Endodermal cell (in vitro differentiated cells): Measurements from ENCODE around the gene GLRA1. TPM values are rescaled to one million over a fixed set of nuclear protein-coding genes. Genes with fewer than 3 reads are reported as not detected.

ENCODE experiments used
- DNase-seq: peaks from one replicate; pipeline ENCODE4 v3.0.0-alpha.2; 2017
- H3K27ac ChIP-seq: 2 replicates; pipeline ENCODE4 v1.5.1; 2013; ENCODE audit warnings: mild to moderate bottlenecking, low read depth, low read length, moderate library complexity
- H3K27me3 ChIP-seq: 2 replicates; pipeline ENCODE4 v1.6.1; 2013; ENCODE audit warnings: mild to moderate bottlenecking, low read length, moderate library complexity; ENCODE audit not compliant: insufficient read depth, control insufficient read depth, poor library complexity, severe bottlenecking
- H3K36me3 ChIP-seq: 2 replicates; pipeline ENCODE4 v1.7.0; 2013; ENCODE audit warnings: mild to moderate bottlenecking, low read length, moderate library complexity; ENCODE audit not compliant: control insufficient read depth, insufficient read depth
- H3K4me1 ChIP-seq: one replicate; pipeline ENCODE4 v1.7.0; 2013; ENCODE audit warnings: low read length; ENCODE audit not compliant: control insufficient read depth, insufficient read depth
- H3K4me3 ChIP-seq: 2 replicates; pipeline ENCODE4 v1.5.1; 2013; ENCODE audit warnings: mild to moderate bottlenecking, low read length, moderate library complexity
- H3K9ac ChIP-seq: 2 replicates; pipeline ENCODE4 v1.6.1; 2013; ENCODE audit warnings: mild to moderate bottlenecking, low read length, moderate library complexity; ENCODE audit not compliant: poor library complexity, severe bottlenecking; ENCODE audit errors: extremely low read depth
- H3K9me3 ChIP-seq: 2 replicates; pipeline ENCODE4 v1.6.1; 2013; ENCODE audit warnings: mild to moderate bottlenecking, low read length, moderate library complexity; ENCODE audit not compliant: control insufficient read depth
- H3K27ac Mint-ChIP-seq: 2 replicates; pipeline ENCODE4 v1.8.0; 2020; ENCODE audit warnings: mixed read lengths
- H3K27me3 Mint-ChIP-seq: 2 replicates; pipeline ENCODE4 v1.8.0; 2021; ENCODE audit warnings: mild to moderate bottlenecking, mixed read lengths; ENCODE audit not compliant: insufficient read depth
- H3K36me3 Mint-ChIP-seq: 2 replicates; pipeline ENCODE4 v1.8.0; 2020; ENCODE audit warnings: low read depth, mixed read lengths
- H3K4me1 Mint-ChIP-seq: 2 replicates; pipeline ENCODE4 v1.8.0; 2020; ENCODE audit warnings: mixed read lengths
- H3K4me3 Mint-ChIP-seq: 2 replicates; pipeline ENCODE4 v1.8.0; 2020; ENCODE audit warnings: mild to moderate bottlenecking, moderate library complexity, mixed read lengths
- H3K9me3 Mint-ChIP-seq: 2 replicates; pipeline ENCODE4 v1.8.0; 2020; ENCODE audit warnings: mild to moderate bottlenecking, mixed read lengths
- WGBS, 2 experiments: methylation state at CpG; one replicate each; pipeline versions ENCODE4 v1.1.5 to v1.1.7; 2013; ENCODE audit warnings: missing lambda C conversion rate in 2 of 2, mixed read lengths in 1 of 2; ENCODE audit not compliant: insufficient coverage in 1 of 2, insufficient read length in 1 of 2; 5-methylcytosine and 5-hydroxymethylcytosine counted together
- total RNA-seq, 2 donors: library from RNA; stranded (reverse); fragmentation: NEBNext Ultra II Directional in 1 of 2; extraction: Animal tissue kit (Norgen Biotek cat#: 25700) in 1 of 2; gene quantifications; 2 replicates in 1 of 2; 3 replicates in 1 of 2; pipeline ENCODE4 v1.2.1, GENCODE V29; 2021
- TF ChIP-seq, protein P1 (sequence below): fragments of 200-600 bp; sonication (generic); conservative IDR thresholded peaks from 2 replicates; pipeline ENCODE4 v1.5.0; 2021; ENCODE audit warnings: antibody characterized with exemption, mild to moderate bottlenecking

The GLRA1 gene
- total RNA-seq, 2 donors from 2014 or later: not detected

DNA sequence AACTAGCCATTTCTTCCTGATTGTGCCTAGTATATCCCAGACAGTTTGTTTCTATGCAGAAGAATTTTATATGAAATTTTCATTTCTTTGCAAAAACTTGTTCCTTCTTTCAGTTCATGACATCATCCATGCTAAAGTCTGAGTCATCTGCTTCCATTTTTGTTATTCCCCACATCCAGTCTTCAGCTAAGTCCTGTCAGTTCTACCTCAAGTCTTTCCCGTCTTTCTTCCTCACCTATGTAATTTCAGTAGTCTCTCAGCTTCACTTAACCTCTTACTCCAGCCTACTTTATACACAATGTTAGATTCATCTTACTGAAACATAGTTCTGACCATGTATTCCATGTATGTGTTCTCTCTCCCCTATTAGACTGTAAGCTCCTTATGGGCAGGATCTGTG, 113.8 kb downstream of the GLRA1 start:
- H3K4me3 ChIP-seq: no peak overlapping the region
- peaks cover 8% of the 10 kb centered on the region for H3K4me1 ChIP-seq
- no peaks in the 10 kb centered on the region for H3K9me3 Mint-ChIP-seq
- peaks cover 13% of the 10 kb centered on the region for H3K4me1 Mint-ChIP-seq
- 95% methylated on average over 1 of the region's 1 CpG; no CpG with 5 or more reads in 1 of the 2 experiments for WGBS, 2 experiments
- H3K27me3 ChIP-seq: no peaks in the 10 kb centered on the region
- no peak for DNase-seq
- H3K36me3 ChIP-seq: peaks cover 99% of the 10 kb centered on the region
- no peak overlapping the region for H3K27ac ChIP-seq
- TF ChIP-seq, protein P1, sequence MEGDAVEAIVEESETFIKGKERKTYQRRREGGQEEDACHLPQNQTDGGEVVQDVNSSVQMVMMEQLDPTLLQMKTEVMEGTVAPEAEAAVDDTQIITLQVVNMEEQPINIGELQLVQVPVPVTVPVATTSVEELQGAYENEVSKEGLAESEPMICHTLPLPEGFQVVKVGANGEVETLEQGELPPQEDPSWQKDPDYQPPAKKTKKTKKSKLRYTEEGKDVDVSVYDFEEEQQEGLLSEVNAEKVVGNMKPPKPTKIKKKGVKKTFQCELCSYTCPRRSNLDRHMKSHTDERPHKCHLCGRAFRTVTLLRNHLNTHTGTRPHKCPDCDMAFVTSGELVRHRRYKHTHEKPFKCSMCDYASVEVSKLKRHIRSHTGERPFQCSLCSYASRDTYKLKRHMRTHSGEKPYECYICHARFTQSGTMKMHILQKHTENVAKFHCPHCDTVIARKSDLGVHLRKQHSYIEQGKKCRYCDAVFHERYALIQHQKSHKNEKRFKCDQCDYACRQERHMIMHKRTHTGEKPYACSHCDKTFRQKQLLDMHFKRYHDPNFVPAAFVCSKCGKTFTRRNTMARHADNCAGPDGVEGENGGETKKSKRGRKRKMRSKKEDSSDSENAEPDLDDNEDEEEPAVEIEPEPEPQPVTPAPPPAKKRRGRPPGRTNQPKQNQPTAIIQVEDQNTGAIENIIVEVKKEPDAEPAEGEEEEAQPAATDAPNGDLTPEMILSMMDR: no peak
- H3K9ac ChIP-seq: no peak overlapping the region
- H3K27ac Mint-ChIP-seq: no peak overlapping the region
- no peak overlapping the region for H3K4me3 Mint-ChIP-seq
- peaks cover 72% of the 10 kb centered on the region for H3K36me3 Mint-ChIP-seq
- H3K9me3 ChIP-seq: peaks cover 14% of the 10 kb centered on the region
- H3K27me3 Mint-ChIP-seq: no peaks in the 10 kb centered on the region

- WGBS, 2 experiments: 0% methylated on average over 1 of the region's 1 CpG; no CpG with 5 or more reads in 1 of the 2 experiments
- Histone ChIP-seq H3K9me3 (peaks cover 14% of the 10 kb centered on the region), H3K27me3 (no peaks in the 10 kb centered on the region), H3K36me3 (peaks cover 99% of the 10 kb centered on the region), H3K27ac (no peak overlapping the region), H3K9ac (no peak overlapping the region), H3K4me3 (no peak overlapping the region), H3K4me1 (peaks cover 4% of the 10 kb centered on the region)
- TF ChIP-seq, protein P1: no peak
- Mint-ChIP-seq H3K27me3 (no peaks in the 10 kb centered on the region), H3K4me1 (peaks cover 8% of the 10 kb centered on the region), H3K9me3 (no peaks in the 10 kb centered on the region), H3K27ac (no peak overlapping the region), H3K36me3 (peaks cover 75% of the 10 kb centered on the region), H3K4me3 (no peak overlapping the region)
- DNase-seq: no peak
Observed at GRCh38 chr5:151810449-151810848, 114.2 kb downstream of the GLRA1 start.

- WGBS, 2 experiments: 95% methylated on average over 3 of the region's 4 CpGs
- no peaks in the 10 kb centered on the region for H3K27me3 ChIP-seq
- no peak overlapping the region for H3K27ac Mint-ChIP-seq
- no peak for DNase-seq
- no peaks in the 10 kb centered on the region for H3K4me1 ChIP-seq
- no peak overlapping the region for H3K4me3 Mint-ChIP-seq
- H3K36me3 Mint-ChIP-seq: peaks cover 90% of the 10 kb centered on the region
- H3K9me3 ChIP-seq: peaks cover 14% of the 10 kb centered on the region
- H3K36me3 ChIP-seq: peaks cover 100% of the 10 kb centered on the region
- H3K4me3 ChIP-seq: no peak overlapping the region
- no peaks in the 10 kb centered on the region for H3K27me3 Mint-ChIP-seq
- H3K9ac ChIP-seq: no peak overlapping the region
- no peaks in the 10 kb centered on the region for H3K4me1 Mint-ChIP-seq
- TF ChIP-seq, protein P1: no peak
- no peaks in the 10 kb centered on the region for H3K9me3 Mint-ChIP-seq
- no peak overlapping the region for H3K27ac ChIP-seq
Observed at GRCh38 chr5:151808451-151809169, 116.0 kb downstream of the GLRA1 start.
